H1 (cell line): ENCODE measurements around the gene MLANA. TPM values are rescaled to one million over a fixed set of nuclear protein-coding genes. Genes with fewer than 3 reads are reported as not detected.

Source experiments
- CTCF ChIA-PET: fragments of 300-600 bp; sonication (Branson Sonifier 250); formaldehyde crosslinking; loops from one replicate; lab custom pipeline; 2021; ENCODE audit not compliant: partially characterized antibody; lab: Charles Lee
- POLR2A ChIA-PET: fragments of 300-600 bp; sonication (Branson Sonifier 250); formaldehyde crosslinking; loops from one replicate; lab custom pipeline; 2021; ENCODE audit warnings: inconsistent platforms; ENCODE audit not compliant: partially characterized antibody; lab: Charles Lee
- DNase-seq, 2 experiments: peaks; one replicate each; pipeline versions ENCODE4 v3.0.0 to v3.0.0-alpha.2; 2010 to 2022; ENCODE audit warnings: low spot score in 2 of 2, low read depth in 1 of 2, mixed read lengths in 1 of 2
- FAIRE-seq: peaks from 2 replicates; lab custom pipeline; 2011; peaks lifted over from hg19 to GRCh38; lab: Jason Lieb, UNC
- H2AFZ ChIP-seq: 2 replicates; pipeline ENCODE4 v1.8.1; 2012; ENCODE audit warnings: low read length, inconsistent platforms
- H2AK5ac ChIP-seq: 2 replicates; pipeline ENCODE4 v1.6.1; 2013; ENCODE audit warnings: low read depth, low read length
- H2BK120ac ChIP-seq: replicated peaks from 2 replicates; pipeline ENCODE3; 2013; ENCODE audit warnings: low read depth, low read length, inconsistent platforms
- H2BK12ac ChIP-seq: 2 replicates; pipeline ENCODE4 v1.6.1; 2013; ENCODE audit warnings: low read depth, low read length
- H2BK15ac ChIP-seq: 2 replicates; pipeline ENCODE4 v1.6.1; 2013; ENCODE audit warnings: low read length
- H2BK20ac ChIP-seq: 2 replicates; pipeline ENCODE4 v1.6.1; 2013; ENCODE audit warnings: low read length
- H2BK5ac ChIP-seq: 2 replicates; pipeline ENCODE4 v1.6.1; 2013; ENCODE audit warnings: low read depth, low read length
- H3K14ac ChIP-seq: 2 replicates; pipeline ENCODE4 v1.6.1; 2013; ENCODE audit warnings: inconsistent platforms; ENCODE audit not compliant: insufficient read length
- H3K18ac ChIP-seq: 2 replicates; pipeline ENCODE4 v1.6.1; 2013; ENCODE audit warnings: low read length; ENCODE audit errors: extremely low read depth
- H3K23ac ChIP-seq: 2 replicates; pipeline ENCODE4 v1.6.1; 2013; ENCODE audit warnings: inconsistent platforms; ENCODE audit not compliant: insufficient read length
- H3K23me2 ChIP-seq: 2 replicates; pipeline ENCODE4 v1.6.1; 2013; ENCODE audit warnings: low read depth, low read length
- H3K27ac ChIP-seq: 2 replicates; pipeline ENCODE4 v1.6.1; 2011; ENCODE audit warnings: low read depth, low read length, inconsistent platforms
- H3K27me3 ChIP-seq, 4 experiments: replicated peaks in 1 of 4; 1 replicate in 1 of 4; 2 replicates in 3 of 4; pipeline versions ENCODE4 v1.6.1 to v1.8.1; 2011 to 2013; ENCODE audit warnings: low read length in 3 of 4, mild to moderate bottlenecking in 3 of 4, inconsistent platforms in 2 of 4, mixed read lengths in 2 of 4, moderate library complexity in 1 of 4; ENCODE audit not compliant: control insufficient read depth in 3 of 4, insufficient read depth in 3 of 4; ENCODE audit errors: extremely low read depth in 1 of 4
- H3K36me3 ChIP-seq, 4 experiments: 2 replicates each; pipeline versions ENCODE4 v1.6.1 to v1.8.1; 2011 to 2013; ENCODE audit warnings: mild to moderate bottlenecking in 4 of 4, low read length in 3 of 4, moderate library complexity in 2 of 4, control low read depth in 1 of 4, inconsistent platforms in 1 of 4; ENCODE audit not compliant: insufficient read depth in 4 of 4, control insufficient read depth in 2 of 4
- H3K4ac ChIP-seq: replicated peaks from 2 replicates; pipeline ENCODE3; 2013; ENCODE audit warnings: low read length, low read depth, mixed read lengths, inconsistent platforms; ENCODE audit not compliant: insufficient read length
- H3K4me1 ChIP-seq, 4 experiments: replicated peaks in 1 of 4; 1 replicate in 1 of 4; 2 replicates in 3 of 4; pipeline versions ENCODE4 v1.6.1 to v1.8.1; 2011 to 2013; ENCODE audit warnings: low read length in 3 of 4, inconsistent platforms in 2 of 4, mixed read lengths in 1 of 4; ENCODE audit not compliant: insufficient read depth in 4 of 4, control insufficient read depth in 3 of 4
- H3K4me2 ChIP-seq, 2 experiments: 2 replicates each; pipeline versions ENCODE4 v1.6.1 to v1.8.1; 2011 to 2013; ENCODE audit warnings: low read depth in 2 of 2, low read length in 2 of 2, control low read depth in 1 of 2, inconsistent platforms in 1 of 2, mild to moderate bottlenecking in 1 of 2; ENCODE audit not compliant: insufficient read depth in 1 of 2
- H3K4me3 ChIP-seq, 4 experiments: fragments of 200-600, 300-600 bp in 1 of 4; sonication (generic), shearing (Covaris generic), sonication (Bioruptor Twin) in 1 of 4; 2 replicates each; pipeline versions ENCODE4 v1.5.1 to v1.8.1; 2011 to 2016; ENCODE audit warnings: low read length in 4 of 4, low read depth in 3 of 4, control low read depth in 2 of 4, inconsistent platforms in 2 of 4, mild to moderate bottlenecking in 2 of 4, mixed read lengths in 1 of 4, moderate library complexity in 1 of 4; ENCODE audit not compliant: insufficient read depth in 2 of 4; ENCODE audit errors: extremely low read depth in 1 of 4
- H3K56ac ChIP-seq: replicated peaks from 2 replicates; pipeline ENCODE3; 2013; ENCODE audit warnings: low read depth, mild to moderate bottlenecking, mixed read lengths, low read length, inconsistent platforms; ENCODE audit not compliant: insufficient read length
- H3K79me1 ChIP-seq: 2 replicates; pipeline ENCODE4 v1.6.1; 2013; ENCODE audit warnings: low read depth, low read length, control low read depth
- H3K79me2 ChIP-seq, 2 experiments: 2 replicates each; pipeline versions ENCODE4 v1.6.1 to v1.8.1; 2012 to 2013; ENCODE audit warnings: low read length in 2 of 2, mild to moderate bottlenecking in 2 of 2, inconsistent platforms in 1 of 2; ENCODE audit not compliant: insufficient read depth in 2 of 2, control insufficient read depth in 1 of 2
- H3K9ac ChIP-seq, 4 experiments: replicated peaks in 1 of 4; 1 replicate in 1 of 4; 2 replicates in 3 of 4; pipeline versions ENCODE4 v1.6.1 to v1.8.1; 2011 to 2013; ENCODE audit warnings: low read depth in 3 of 4, low read length in 3 of 4, control low read depth in 2 of 4, mild to moderate bottlenecking in 2 of 4, moderate library complexity in 2 of 4, inconsistent platforms in 1 of 4; ENCODE audit errors: extremely low read depth in 1 of 4
- H3K9me3 ChIP-seq, 2 experiments: 2 replicates each; pipeline versions ENCODE4 v1.6.1 to v1.8.1; 2012 to 2013; ENCODE audit warnings: mild to moderate bottlenecking in 2 of 2, moderate library complexity in 2 of 2, control low read depth in 1 of 2, inconsistent platforms in 1 of 2, low read depth in 1 of 2, low read length in 1 of 2, mixed read lengths in 1 of 2; ENCODE audit not compliant: insufficient read depth in 2 of 2
- H4K20me1 ChIP-seq, 2 experiments: replicated peaks in 1 of 2; 2 replicates each; pipeline versions ENCODE3 to v1.8.1; 2011 to 2013; ENCODE audit warnings: inconsistent platforms in 2 of 2, low read length in 2 of 2, mild to moderate bottlenecking in 1 of 2; ENCODE audit not compliant: insufficient read depth in 2 of 2, control insufficient read depth in 1 of 2
- H4K5ac ChIP-seq: 2 replicates; pipeline ENCODE4 v1.6.1; 2013; ENCODE audit warnings: low read length, low read depth, mixed read lengths, inconsistent platforms; ENCODE audit not compliant: insufficient read length
- H4K8ac ChIP-seq: 2 replicates; pipeline ENCODE4 v1.8.0; 2013; ENCODE audit warnings: mild to moderate bottlenecking, moderate library complexity, low read length, inconsistent platforms; ENCODE audit not compliant: insufficient read depth; ENCODE audit errors: extremely low read depth
- H4K91ac ChIP-seq: replicated peaks from 2 replicates; pipeline ENCODE3; 2013; ENCODE audit warnings: low read length, mixed read lengths, inconsistent platforms; ENCODE audit not compliant: insufficient read length
- ASH2L ChIP-seq: fragments of 200-600, 300-600 bp; sonication (generic); IDR thresholded peaks from one replicate; pipeline ENCODE4 v1.7.1; 2017; ENCODE audit warnings: low read length
- CHD2 ChIP-seq: IDR thresholded peaks from 2 replicates; pipeline ENCODE4 v1.6.1; 2012; ENCODE audit warnings: low read length, improper control_type of control experiment
- HDAC2 ChIP-seq, 2 experiments: fragments of 300-600 bp in 1 of 2; sonication (generic) in 1 of 2; IDR thresholded peaks; 2 replicates each; pipeline ENCODE4 v1.6.1; 2011 to 2012; ENCODE audit warnings: low read depth in 2 of 2, low read length in 2 of 2, mild to moderate bottlenecking in 2 of 2, moderate library complexity in 2 of 2, borderline replicate concordance in 1 of 2, inconsistent platforms in 1 of 2
- KDM1A ChIP-seq: fragments of 200-600, 300-600 bp; sonication (generic); IDR thresholded peaks from 2 replicates; pipeline ENCODE4 v1.7.1; 2016; ENCODE audit warnings: mild to moderate bottlenecking, low read length, borderline replicate concordance
- MAX ChIP-seq: IDR thresholded peaks from 2 replicates; pipeline ENCODE4 v1.6.1; 2012; ENCODE audit warnings: inconsistent platforms
- RBBP5 ChIP-seq: IDR thresholded peaks from 2 replicates; pipeline ENCODE4 v1.7.1; 2012; ENCODE audit warnings: low read depth, mild to moderate bottlenecking, inconsistent platforms, low read length, moderate library complexity, borderline replicate concordance
- RNF2 ChIP-seq: fragments of 200-900, 300-1000 bp; sonication (generic); IDR thresholded peaks from 2 replicates; pipeline ENCODE4 v1.7.1; 2016; ENCODE audit warnings: borderline replicate concordance, low read depth, mild to moderate bottlenecking, antibody characterized with exemption, low read length; ENCODE audit not compliant: poor library complexity, severe bottlenecking; ENCODE audit errors: missing control alignments
- RXRA ChIP-seq: IDR thresholded peaks from 2 replicates; pipeline ENCODE4 v1.6.1; 2011; ENCODE audit warnings: low read depth, mild to moderate bottlenecking, low read length, moderate library complexity; ENCODE audit not compliant: insufficient read depth
- SUZ12 ChIP-seq: fragments of 200-600 bp; sonication (generic); IDR thresholded peaks from 2 replicates; pipeline ENCODE4 v1.6.1; 2012; ENCODE audit warnings: mild to moderate bottlenecking, inconsistent platforms, low read length, moderate library complexity, mixed read lengths
- TCF12 ChIP-seq: IDR thresholded peaks from 2 replicates; pipeline ENCODE4 v1.6.1; 2011; ENCODE audit warnings: low read depth, mild to moderate bottlenecking, low read length
- polyA plus RNA-seq, 7 experiments: library from polyadenylated mRNA; depleted of rRNA in 3 of 7; stranded (reverse) in 5 of 7; unstranded in 2 of 7; fragments of >200 nt in 5 of 7; fragments of 200-250 nt in 2 of 7; gene quantifications; 1 replicate in 5 of 7; 2 replicates in 1 of 7; 4 replicates in 1 of 7; pipeline versions ENCODE4 v1.2.1 to v1.2.3, GENCODE V29; 2011 to 2013; ENCODE audit warnings: missing spikeins in 2 of 7, mixed read lengths in 2 of 7
- total RNA-seq: library from RNA; stranded (reverse); fragmentation: NEBNext Ultra II Directional; extraction: Animal tissue kit (Norgen Biotek cat#: 25700); gene quantifications from 2 replicates; pipeline ENCODE4 v1.2.1, GENCODE V29; 2021

MLANA gene
- total and polyA plus RNA-seq, 2 of the 8 experiments (the other 6 are each of a cell fraction or from before 2014, with no cell fraction given) = not detected

- H3K18ac ChIP-seq = no peak overlapping the region
- no peaks in the 10 kb centered on the region for H3K27me3 ChIP-seq
- H2BK120ac ChIP-seq = no peak overlapping the region
- H2BK15ac ChIP-seq = no peak overlapping the region
- H2BK12ac ChIP-seq = no peak overlapping the region
- no peak overlapping the region for H2BK20ac ChIP-seq
- H2AFZ ChIP-seq = no peak overlapping the region
- H3K23ac ChIP-seq = no peak overlapping the region
- no peaks in the 10 kb centered on the region for H3K9me3 ChIP-seq
- ChIA-PET POLR2A (no interaction called here), CTCF (interaction anchor here (0.7 to 1.3 kb wide), 6 partner anchors 12 to 55 kb away, joined by 3 to 4 read pairs (median 3); no protein-coding TSS in a partner anchor)
- DNase-seq (no peak), FAIRE-seq (no peak)
- no peak overlapping the region for H4K91ac ChIP-seq
- H3K79me1 ChIP-seq = no peaks in the 10 kb centered on the region
- no peak overlapping the region for H3K27ac ChIP-seq
- H2AK5ac ChIP-seq = no peak overlapping the region
- no peaks in the 10 kb centered on the region for H3K4me1 ChIP-seq
- no peak overlapping the region for H3K9ac ChIP-seq
- no peak overlapping the region for H2BK5ac ChIP-seq
- H3K23me2 ChIP-seq = no peaks in the 10 kb centered on the region
- H3K4me2 ChIP-seq = no peak overlapping the region
- H3K4me3 ChIP-seq = no peak overlapping the region
- no peak overlapping the region for H3K14ac ChIP-seq
- H3K36me3 ChIP-seq = no peaks in the 10 kb centered on the region
- no peak overlapping the region for H3K56ac ChIP-seq
- no peak for TF ChIP-seq TCF12
- TF ChIP-seq RBBP5 = no peak
- no peak for TF ChIP-seq CHD2
- no peak for TF ChIP-seq MAX
- TF ChIP-seq KDM1A = no peak
- TF ChIP-seq RXRA = no peak
- TF ChIP-seq SUZ12 = no peak
- TF ChIP-seq HDAC2 (IDR thresholded peaks at IDR 0.05; ENCODE audit: borderline replicate concordance in 1 of 2, low read depth in 2 of 2, low read length in 2 of 2) = no peak
- TF ChIP-seq ASH2L = no peak
- TF ChIP-seq RNF2 = no peak
- TF ChIP-seq, all 59 proteins: peak for 0
- no peaks in the 10 kb centered on the region for H3K79me2 ChIP-seq
- H4K5ac ChIP-seq = no peak overlapping the region
- H3K4ac ChIP-seq = no peak overlapping the region
- H4K20me1 ChIP-seq = no peaks in the 10 kb centered on the region
- no peak overlapping the region for H4K8ac ChIP-seq
Measured at GRCh38 chr9:5850724-5851122, 40.0 kb upstream of the MLANA start.
